Measurements from ENCODE around the gene SCFD2. TPM values are rescaled to one million over a fixed set of nuclear protein-coding genes. Genes with fewer than 3 reads are reported as not detected.

SCFD2 gene
- total RNA-seq, 1 donor from 2014 or later: 11.9 TPM

DNA sequence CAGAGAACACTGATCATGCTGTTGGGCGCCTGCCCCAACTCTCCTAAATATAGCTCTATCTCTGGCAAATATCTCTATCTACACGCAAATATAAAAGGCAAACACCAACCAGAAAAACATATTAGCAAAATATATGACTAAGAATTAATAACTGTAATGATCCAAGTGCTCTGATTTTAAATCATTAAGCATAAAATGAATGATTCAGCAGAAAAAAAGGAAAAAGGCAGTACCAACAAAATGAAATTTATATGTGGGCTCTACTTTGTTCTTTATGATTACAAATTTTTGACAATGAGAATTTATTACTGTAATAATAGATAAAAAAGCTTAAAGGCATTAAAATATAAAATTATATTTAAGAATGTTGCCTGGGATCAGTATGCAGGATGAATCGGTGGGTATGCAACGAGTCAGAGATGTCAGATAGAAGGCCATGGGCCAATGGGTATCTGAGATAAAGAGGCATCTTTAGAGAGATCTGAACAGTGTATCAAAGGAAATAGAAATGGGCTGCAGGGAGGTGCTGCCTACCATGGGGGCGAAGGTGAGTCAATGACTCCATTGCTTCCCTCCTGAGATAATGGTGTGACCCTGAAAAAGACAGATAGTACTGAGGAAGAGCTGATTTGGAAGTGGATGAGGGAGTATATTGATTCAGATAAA lies 234.8 kb downstream of the SCFD2 start:
- no peaks in the 10 kb centered on the region for H3K9me3 ChIP-seq (ENCODE audit: insufficient read depth, low read depth, low read length)
- H3K27ac Mint-ChIP-seq (ENCODE audit: unreplicated experiment): no peak overlapping the region
- no peaks in the 10 kb centered on the region for H3K79me2 ChIP-seq (ENCODE audit: insufficient read depth, low read length)
- no peak overlapping the region for H3K27ac ChIP-seq (ENCODE audit: low read depth, low read length)
- no peak overlapping the region for H3K4me3 Mint-ChIP-seq (ENCODE audit: unreplicated experiment)
- no peak for DNase-seq (ENCODE audit: low read depth)
- no peak for FAIRE-seq
- H3K4me3 ChIP-seq (ENCODE audit: insufficient read depth, low read depth, low read length): no peak overlapping the region
- H4K20me1 ChIP-seq (ENCODE audit: insufficient read depth, low read length): no peaks in the 10 kb centered on the region
- no peak overlapping the region for H3K9ac ChIP-seq (ENCODE audit: low read length)
- H3K4me1 Mint-ChIP-seq (ENCODE audit: low read depth, unreplicated experiment): no peaks in the 10 kb centered on the region
- no peaks in the 10 kb centered on the region for H3K36me3 ChIP-seq (ENCODE audit: insufficient read depth, low read length)
- no peak for TF ChIP-seq EZH2 (IDR thresholded peaks at IDR 0.05; ENCODE audit: insufficient read depth, low read length)
- TF ChIP-seq, protein P1, sequence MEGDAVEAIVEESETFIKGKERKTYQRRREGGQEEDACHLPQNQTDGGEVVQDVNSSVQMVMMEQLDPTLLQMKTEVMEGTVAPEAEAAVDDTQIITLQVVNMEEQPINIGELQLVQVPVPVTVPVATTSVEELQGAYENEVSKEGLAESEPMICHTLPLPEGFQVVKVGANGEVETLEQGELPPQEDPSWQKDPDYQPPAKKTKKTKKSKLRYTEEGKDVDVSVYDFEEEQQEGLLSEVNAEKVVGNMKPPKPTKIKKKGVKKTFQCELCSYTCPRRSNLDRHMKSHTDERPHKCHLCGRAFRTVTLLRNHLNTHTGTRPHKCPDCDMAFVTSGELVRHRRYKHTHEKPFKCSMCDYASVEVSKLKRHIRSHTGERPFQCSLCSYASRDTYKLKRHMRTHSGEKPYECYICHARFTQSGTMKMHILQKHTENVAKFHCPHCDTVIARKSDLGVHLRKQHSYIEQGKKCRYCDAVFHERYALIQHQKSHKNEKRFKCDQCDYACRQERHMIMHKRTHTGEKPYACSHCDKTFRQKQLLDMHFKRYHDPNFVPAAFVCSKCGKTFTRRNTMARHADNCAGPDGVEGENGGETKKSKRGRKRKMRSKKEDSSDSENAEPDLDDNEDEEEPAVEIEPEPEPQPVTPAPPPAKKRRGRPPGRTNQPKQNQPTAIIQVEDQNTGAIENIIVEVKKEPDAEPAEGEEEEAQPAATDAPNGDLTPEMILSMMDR (IDR thresholded peaks at IDR 0.05; ENCODE audit: insufficient read depth, low read depth, low read length): no peak
- no peaks in the 10 kb centered on the region for H3K27me3 ChIP-seq (ENCODE audit: insufficient read depth, low read length)
- no peaks in the 10 kb centered on the region for H3K4me1 ChIP-seq (ENCODE audit: insufficient read depth, low read length)
- H3K4me2 ChIP-seq (ENCODE audit: low read length): no peak overlapping the region
- peaks cover 1% of the 10 kb centered on the region for H3K36me3 Mint-ChIP-seq (ENCODE audit: low read depth, unreplicated experiment)
- no peaks in the 10 kb centered on the region for H3K9me3 Mint-ChIP-seq (ENCODE audit: unreplicated experiment)
- no peak overlapping the region for H2AFZ ChIP-seq (ENCODE audit: low read depth, low read length)
- H3K27me3 Mint-ChIP-seq (ENCODE audit: low read depth, unreplicated experiment): no peaks in the 10 kb centered on the region

DNA sequence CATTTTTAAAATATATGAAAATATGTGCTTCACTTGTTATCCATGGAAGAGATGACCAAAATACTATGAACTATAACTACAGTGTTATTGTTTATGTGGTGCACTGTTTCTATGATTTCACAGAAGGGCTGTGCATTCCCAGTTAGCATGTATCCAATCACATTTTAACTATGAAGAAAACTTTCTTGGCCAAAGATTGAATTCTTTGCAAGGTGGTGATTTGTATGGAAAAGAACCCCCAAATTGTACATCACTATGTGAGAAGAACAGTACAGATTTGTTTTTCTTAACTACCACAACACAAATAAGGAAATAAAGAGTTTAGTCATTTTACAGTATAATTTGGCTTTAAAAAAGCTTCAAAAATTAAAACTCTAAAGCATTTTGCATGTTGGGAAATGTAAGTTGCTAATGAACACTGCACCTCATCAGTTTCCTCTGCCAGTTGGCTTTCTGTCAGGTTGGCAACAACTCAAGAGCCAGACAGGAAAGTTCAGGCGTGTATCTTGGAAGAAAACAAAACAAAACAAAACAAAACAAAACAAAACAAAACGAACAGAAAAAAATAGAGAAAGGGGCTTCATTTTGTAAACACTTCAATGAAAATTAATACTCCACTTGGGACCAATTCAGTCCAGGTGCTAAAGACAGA lies 237.0 kb downstream of the SCFD2 start:
- no peak for FAIRE-seq
- H3K9me3 Mint-ChIP-seq (ENCODE audit: unreplicated experiment): no peaks in the 10 kb centered on the region
- H3K27ac Mint-ChIP-seq (ENCODE audit: unreplicated experiment): no peak overlapping the region
- H3K4me1 Mint-ChIP-seq (ENCODE audit: low read depth, unreplicated experiment): no peaks in the 10 kb centered on the region
- H3K4me3 Mint-ChIP-seq (ENCODE audit: unreplicated experiment): no peak overlapping the region
- no peaks in the 10 kb centered on the region for H3K27me3 Mint-ChIP-seq (ENCODE audit: low read depth, unreplicated experiment)
- H3K4me3 ChIP-seq (ENCODE audit: insufficient read depth, low read depth, low read length): no peak overlapping the region
- H3K4me2 ChIP-seq (ENCODE audit: low read length): no peak overlapping the region
- H3K79me2 ChIP-seq (ENCODE audit: insufficient read depth, low read length): no peaks in the 10 kb centered on the region
- H3K9ac ChIP-seq (ENCODE audit: low read length): no peak overlapping the region
- TF ChIP-seq EZH2 (IDR thresholded peaks at IDR 0.05; ENCODE audit: insufficient read depth, low read length): no peak
- TF ChIP-seq, protein P1 (IDR thresholded peaks at IDR 0.05; ENCODE audit: insufficient read depth, low read depth, low read length): no peak
- H3K36me3 ChIP-seq (ENCODE audit: insufficient read depth, low read length): no peaks in the 10 kb centered on the region
- DNase-seq (ENCODE audit: low read depth): no peak
- H4K20me1 ChIP-seq (ENCODE audit: insufficient read depth, low read length): no peaks in the 10 kb centered on the region
- no peak overlapping the region for H2AFZ ChIP-seq (ENCODE audit: low read depth, low read length)
- H3K27ac ChIP-seq (ENCODE audit: low read depth, low read length): no peak overlapping the region
- H3K36me3 Mint-ChIP-seq (ENCODE audit: low read depth, unreplicated experiment): peaks cover 1% of the 10 kb centered on the region
- H3K9me3 ChIP-seq (ENCODE audit: insufficient read depth, low read depth, low read length): no peaks in the 10 kb centered on the region
- H3K27me3 ChIP-seq (ENCODE audit: insufficient read depth, low read length): no peaks in the 10 kb centered on the region
- no peaks in the 10 kb centered on the region for H3K4me1 ChIP-seq (ENCODE audit: insufficient read depth, low read length)

DNA sequence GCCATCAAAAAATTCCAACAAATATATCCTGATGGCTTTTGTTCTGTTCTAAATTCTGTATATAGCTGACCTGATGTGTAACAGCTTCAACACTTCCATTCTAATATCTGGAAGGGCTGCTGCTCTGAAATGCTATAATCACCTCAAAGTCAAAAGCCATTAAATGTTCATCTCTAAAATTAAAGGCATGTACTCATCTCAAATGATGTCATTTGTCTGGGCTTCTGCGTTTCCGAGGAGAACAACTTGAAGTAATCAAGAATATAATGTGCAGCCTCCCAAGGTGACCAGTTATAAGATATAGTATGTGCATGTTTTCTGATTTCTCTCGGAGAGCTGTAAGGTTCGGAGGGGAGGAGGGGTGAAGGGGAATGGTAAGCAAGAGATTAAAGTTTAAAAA lies 237.6 kb downstream of the SCFD2 start:
- Histone ChIP-seq H4K20me1 (ENCODE audit: insufficient read depth, low read length) (no peaks in the 10 kb centered on the region), H3K27ac (ENCODE audit: low read depth, low read length) (no peak overlapping the region), H3K36me3 (ENCODE audit: insufficient read depth, low read length) (no peaks in the 10 kb centered on the region), H3K9ac (ENCODE audit: low read length) (no peak overlapping the region), H3K4me1 (ENCODE audit: insufficient read depth, low read length) (no peaks in the 10 kb centered on the region), H3K4me2 (ENCODE audit: low read length) (no peak overlapping the region), H3K4me3 (ENCODE audit: insufficient read depth, low read depth, low read length) (no peak overlapping the region), H3K9me3 (ENCODE audit: insufficient read depth, low read depth, low read length) (no peaks in the 10 kb centered on the region), H3K79me2 (ENCODE audit: insufficient read depth, low read length) (no peaks in the 10 kb centered on the region), H3K27me3 (ENCODE audit: insufficient read depth, low read length) (no peaks in the 10 kb centered on the region), H2AFZ (ENCODE audit: low read depth, low read length) (no peak overlapping the region)
- Mint-ChIP-seq H3K27me3 (ENCODE audit: low read depth, unreplicated experiment) (no peaks in the 10 kb centered on the region), H3K4me3 (ENCODE audit: unreplicated experiment) (no peak overlapping the region), H3K36me3 (ENCODE audit: low read depth, unreplicated experiment) (peaks cover 1% of the 10 kb centered on the region), H3K27ac (ENCODE audit: unreplicated experiment) (no peak overlapping the region), H3K9me3 (ENCODE audit: unreplicated experiment) (no peaks in the 10 kb centered on the region), H3K4me1 (ENCODE audit: low read depth, unreplicated experiment) (no peaks in the 10 kb centered on the region)
- DNase-seq (ENCODE audit: low read depth) (no peak), FAIRE-seq (no peak)
- TF ChIP-seq EZH2 (IDR thresholded peaks at IDR 0.05; ENCODE audit: insufficient read depth, low read length): no peak
- TF ChIP-seq, protein P1 (IDR thresholded peaks at IDR 0.05; ENCODE audit: insufficient read depth, low read depth, low read length): no peak

All from astrocyte (in vitro differentiated cells and primary cell).